ENCODE measurements around the gene AP3B1.
A peak's percentile ranks its signal among the peaks of the same experiment; 100 is the strongest.

AP3B1 gene, protein sequence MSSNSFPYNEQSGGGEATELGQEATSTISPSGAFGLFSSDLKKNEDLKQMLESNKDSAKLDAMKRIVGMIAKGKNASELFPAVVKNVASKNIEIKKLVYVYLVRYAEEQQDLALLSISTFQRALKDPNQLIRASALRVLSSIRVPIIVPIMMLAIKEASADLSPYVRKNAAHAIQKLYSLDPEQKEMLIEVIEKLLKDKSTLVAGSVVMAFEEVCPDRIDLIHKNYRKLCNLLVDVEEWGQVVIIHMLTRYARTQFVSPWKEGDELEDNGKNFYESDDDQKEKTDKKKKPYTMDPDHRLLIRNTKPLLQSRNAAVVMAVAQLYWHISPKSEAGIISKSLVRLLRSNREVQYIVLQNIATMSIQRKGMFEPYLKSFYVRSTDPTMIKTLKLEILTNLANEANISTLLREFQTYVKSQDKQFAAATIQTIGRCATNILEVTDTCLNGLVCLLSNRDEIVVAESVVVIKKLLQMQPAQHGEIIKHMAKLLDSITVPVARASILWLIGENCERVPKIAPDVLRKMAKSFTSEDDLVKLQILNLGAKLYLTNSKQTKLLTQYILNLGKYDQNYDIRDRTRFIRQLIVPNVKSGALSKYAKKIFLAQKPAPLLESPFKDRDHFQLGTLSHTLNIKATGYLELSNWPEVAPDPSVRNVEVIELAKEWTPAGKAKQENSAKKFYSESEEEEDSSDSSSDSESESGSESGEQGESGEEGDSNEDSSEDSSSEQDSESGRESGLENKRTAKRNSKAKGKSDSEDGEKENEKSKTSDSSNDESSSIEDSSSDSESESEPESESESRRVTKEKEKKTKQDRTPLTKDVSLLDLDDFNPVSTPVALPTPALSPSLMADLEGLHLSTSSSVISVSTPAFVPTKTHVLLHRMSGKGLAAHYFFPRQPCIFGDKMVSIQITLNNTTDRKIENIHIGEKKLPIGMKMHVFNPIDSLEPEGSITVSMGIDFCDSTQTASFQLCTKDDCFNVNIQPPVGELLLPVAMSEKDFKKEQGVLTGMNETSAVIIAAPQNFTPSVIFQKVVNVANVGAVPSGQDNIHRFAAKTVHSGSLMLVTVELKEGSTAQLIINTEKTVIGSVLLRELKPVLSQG

DNA sequence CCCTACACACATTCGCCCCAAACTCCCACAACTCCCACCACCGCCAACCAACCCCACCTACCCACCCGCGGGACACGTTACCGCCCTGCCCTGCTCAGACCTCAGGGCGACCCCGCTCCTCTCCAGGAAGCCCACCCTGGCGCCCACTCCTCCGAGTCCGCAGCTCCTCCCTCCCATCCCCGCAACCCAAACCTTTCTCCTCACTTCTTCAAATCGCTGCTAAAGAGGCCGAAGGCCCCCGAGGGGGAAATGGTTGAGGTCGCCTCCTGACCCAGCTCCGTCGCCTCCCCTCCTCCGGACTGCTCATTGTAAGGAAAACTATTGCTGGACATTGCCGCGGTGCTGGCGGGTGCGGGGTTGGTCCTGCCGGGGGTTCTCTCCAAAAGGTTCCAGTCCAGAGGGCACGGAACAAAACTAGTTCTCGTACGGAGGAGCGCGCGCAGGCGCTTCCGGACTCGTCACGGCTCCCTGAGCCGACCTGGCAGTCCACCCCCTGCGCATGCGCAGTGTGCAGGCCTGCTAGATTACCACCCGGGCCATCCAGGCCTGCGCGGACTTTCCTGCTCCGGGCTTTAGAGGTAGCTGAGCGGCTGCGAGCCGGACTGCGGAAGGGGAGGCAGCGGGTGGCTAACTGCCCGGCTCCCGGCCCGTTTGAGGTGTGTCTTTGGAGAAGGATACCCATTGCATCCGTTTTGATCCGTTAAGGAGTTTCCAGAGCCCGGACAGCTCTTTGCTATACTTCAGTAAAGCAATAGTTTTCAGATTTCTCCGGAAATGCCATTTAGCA is at the start of gene AP3B1:
TSS of gene AP3B1 (minus strand) at position 451 of the 787 bp plus-strand sequence. CDS start at position 332, 119 bp downstream.
- DNase-seq (ENCODE audit: low read depth): peak; percentile 99
- TF ChIP-seq, protein P1, sequence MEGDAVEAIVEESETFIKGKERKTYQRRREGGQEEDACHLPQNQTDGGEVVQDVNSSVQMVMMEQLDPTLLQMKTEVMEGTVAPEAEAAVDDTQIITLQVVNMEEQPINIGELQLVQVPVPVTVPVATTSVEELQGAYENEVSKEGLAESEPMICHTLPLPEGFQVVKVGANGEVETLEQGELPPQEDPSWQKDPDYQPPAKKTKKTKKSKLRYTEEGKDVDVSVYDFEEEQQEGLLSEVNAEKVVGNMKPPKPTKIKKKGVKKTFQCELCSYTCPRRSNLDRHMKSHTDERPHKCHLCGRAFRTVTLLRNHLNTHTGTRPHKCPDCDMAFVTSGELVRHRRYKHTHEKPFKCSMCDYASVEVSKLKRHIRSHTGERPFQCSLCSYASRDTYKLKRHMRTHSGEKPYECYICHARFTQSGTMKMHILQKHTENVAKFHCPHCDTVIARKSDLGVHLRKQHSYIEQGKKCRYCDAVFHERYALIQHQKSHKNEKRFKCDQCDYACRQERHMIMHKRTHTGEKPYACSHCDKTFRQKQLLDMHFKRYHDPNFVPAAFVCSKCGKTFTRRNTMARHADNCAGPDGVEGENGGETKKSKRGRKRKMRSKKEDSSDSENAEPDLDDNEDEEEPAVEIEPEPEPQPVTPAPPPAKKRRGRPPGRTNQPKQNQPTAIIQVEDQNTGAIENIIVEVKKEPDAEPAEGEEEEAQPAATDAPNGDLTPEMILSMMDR (conservative IDR thresholded peaks at IDR 0.05; ENCODE audit: control insufficient read depth, insufficient read depth, low read depth, low read length): no peak
- peak within 1 kb of the TSS; percentile 99 for H3K4me3 ChIP-seq (ENCODE audit: control insufficient read depth, low read depth, low read length)

DNA sequence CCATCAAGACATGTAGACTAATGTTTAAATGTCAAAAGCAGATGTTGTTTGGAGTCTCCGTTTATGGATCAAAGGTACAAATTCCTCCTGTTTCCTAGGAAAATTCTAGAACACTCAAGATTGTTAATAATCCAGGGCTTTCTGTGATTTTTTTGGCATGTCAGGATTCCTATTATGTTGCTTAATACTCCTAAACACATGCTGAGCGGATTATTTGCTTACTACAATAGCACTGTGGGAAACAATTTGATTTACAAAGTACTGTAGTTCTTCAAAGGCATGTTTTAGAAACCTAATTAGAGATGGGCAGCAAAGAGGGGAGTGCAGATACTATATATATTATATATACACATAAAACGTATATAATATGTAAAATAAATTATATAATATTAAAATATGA is 46.9 kb upstream of the AP3B1 start:
- DNase-seq (ENCODE audit: low read depth): no peak
- TF ChIP-seq, protein P1 (conservative IDR thresholded peaks at IDR 0.05; ENCODE audit: control insufficient read depth, insufficient read depth, low read depth, low read length): no peak
- H3K4me3 ChIP-seq (ENCODE audit: control insufficient read depth, low read depth, low read length): no peak overlapping the region

DNA sequence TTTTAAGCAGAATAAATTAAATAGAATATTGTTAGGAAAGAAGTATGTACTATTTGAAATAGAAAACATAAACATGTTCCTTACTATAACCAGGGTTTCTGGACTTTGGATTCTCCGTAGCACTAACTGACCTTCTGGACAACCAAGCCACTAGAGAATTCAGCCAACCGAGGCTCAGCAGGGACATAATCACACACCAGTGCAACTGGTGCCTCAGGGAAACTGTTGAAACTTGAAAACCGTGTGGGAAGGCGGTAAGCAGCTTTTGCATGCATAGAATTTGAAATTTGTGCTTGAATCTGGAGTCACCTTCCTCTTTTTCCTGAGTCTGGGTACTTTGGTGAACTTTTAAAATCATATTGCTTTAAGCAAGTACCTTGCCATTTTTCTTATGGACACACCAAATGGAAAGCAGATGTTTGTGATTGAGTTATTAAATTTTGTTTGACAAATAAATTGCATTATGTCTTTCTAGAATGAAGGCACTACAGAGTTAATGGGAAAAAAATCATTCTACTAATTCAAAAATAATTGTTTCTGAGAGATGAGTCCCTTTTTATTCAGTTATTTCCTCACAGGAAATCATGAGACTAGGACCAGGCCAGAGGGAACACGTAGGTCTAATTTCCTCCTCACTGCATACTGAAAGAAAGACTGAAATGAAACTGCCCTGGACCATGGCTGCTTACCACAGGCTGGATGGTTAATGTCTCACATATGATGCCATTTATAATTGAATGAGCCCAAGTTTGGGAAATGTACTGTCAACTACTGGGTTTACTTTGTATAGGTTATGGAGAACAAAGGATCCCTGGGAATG is 45.3 kb upstream of the AP3B1 start:
- TF ChIP-seq, protein P1 (conservative IDR thresholded peaks at IDR 0.05; ENCODE audit: control insufficient read depth, insufficient read depth, low read depth, low read length): no peak
- DNase-seq (ENCODE audit: low read depth): no peak
- H3K4me3 ChIP-seq (ENCODE audit: control insufficient read depth, low read depth, low read length): no peak overlapping the region

DNA sequence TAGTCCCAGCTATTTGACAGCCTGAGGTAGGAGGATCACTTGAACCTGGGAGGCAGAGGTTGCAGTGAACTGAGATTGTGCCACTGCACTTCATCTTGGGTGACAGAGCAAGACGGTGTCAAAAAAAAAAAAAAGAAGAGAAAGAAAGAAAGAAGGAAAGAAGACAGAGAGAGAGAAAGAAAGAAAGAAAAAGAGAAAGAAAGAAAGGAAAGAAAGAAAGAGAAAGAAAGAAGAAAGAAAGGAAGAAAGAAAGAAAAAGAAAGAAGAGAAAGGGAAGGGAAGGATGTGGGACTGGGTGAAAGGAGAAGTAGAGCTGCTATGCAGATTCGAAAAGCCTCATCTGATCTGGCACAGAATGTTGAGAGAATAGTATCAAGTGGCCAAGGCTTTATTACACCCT is 42.2 kb upstream of the AP3B1 start:
- H3K4me3 ChIP-seq (ENCODE audit: control insufficient read depth, low read depth, low read length): no peak overlapping the region
- TF ChIP-seq, protein P1 (conservative IDR thresholded peaks at IDR 0.05; ENCODE audit: control insufficient read depth, insufficient read depth, low read depth, low read length): no peak
- no peak for DNase-seq (ENCODE audit: low read depth)

DNA sequence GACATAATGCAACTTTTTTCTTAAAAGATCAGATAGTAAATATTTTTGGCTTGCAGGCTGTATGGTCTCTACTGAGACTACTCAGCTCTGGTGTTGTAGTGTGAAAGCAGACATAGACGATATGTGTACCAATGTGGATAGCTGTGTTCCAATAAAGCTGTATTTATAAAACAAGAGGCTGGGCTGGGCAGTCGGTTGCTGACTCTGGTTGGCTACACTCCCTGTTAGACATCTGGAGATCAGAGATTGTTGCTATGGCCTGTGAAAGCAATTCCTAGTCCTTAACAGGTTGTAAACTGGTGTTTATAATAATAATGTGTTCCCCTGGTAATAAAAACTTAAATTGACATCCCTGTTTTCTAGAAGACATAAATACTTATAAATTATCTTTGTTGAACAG is 41.5 kb upstream of the AP3B1 start:
- no peak for DNase-seq (ENCODE audit: low read depth)
- H3K4me3 ChIP-seq (ENCODE audit: control insufficient read depth, low read depth, low read length): no peak overlapping the region
- TF ChIP-seq, protein P1 (conservative IDR thresholded peaks at IDR 0.05; ENCODE audit: control insufficient read depth, insufficient read depth, low read depth, low read length): no peak

All from fibroblast of mammary gland (primary cell).